NCI-H1048 (cell line): ENCODE results near the gene TNS1.
"Not testable (repeated sequence)": the region's sequence is repeated elsewhere in the genome, so short reads cannot be mapped to it uniquely, and the experiment has no call there.

ENCODE experiments used
- DNase-seq: peaks from one replicate; lab custom pipeline; 2025; lab: John Stamatoyannopoulos, UW

TNS1 gene

DNA sequence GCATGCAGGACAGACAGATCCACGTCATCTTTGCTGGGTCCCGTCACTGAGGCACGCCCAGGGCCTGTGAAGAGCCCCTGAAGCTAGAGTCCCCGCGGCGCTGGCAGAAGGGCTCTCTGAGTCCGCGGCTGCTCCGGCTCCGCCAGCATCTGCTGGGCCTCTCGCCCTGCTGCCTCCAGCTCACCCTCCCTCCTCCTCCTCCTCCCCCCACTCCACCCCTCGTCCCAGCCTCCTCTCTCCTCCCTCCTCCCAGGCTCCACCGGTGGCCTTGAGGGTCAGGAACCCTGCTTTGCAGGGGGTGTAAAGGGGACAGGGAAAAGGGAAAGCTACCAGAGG, at the start of gene TNS1:
TNS1 (minus strand) TSS at position 151 of the 336 bp plus-strand sequence; CDS start at position 28, 123 bp downstream.
- no peak for DNase-seq

DNA sequence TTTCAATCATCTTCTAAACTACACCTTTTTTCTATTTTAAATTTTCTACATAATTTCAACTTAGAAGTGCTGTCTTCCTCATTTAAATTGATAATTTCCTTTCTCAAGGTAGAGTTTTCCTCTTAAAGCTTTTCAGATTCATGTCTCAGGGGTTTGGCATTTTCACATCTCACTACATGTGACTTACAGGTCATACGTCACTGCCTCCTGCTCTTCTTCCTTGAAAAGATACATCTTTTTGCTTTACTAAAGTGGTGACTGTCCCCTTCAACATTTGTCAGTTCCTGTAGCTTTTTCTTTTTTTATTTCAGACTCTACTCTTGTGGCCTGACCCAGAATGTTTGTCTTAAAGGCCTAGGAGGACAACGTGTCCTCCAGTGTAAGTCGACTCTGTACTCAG, 49.1 kb upstream of the TNS1 start:
- DNase-seq: no peak

DNA sequence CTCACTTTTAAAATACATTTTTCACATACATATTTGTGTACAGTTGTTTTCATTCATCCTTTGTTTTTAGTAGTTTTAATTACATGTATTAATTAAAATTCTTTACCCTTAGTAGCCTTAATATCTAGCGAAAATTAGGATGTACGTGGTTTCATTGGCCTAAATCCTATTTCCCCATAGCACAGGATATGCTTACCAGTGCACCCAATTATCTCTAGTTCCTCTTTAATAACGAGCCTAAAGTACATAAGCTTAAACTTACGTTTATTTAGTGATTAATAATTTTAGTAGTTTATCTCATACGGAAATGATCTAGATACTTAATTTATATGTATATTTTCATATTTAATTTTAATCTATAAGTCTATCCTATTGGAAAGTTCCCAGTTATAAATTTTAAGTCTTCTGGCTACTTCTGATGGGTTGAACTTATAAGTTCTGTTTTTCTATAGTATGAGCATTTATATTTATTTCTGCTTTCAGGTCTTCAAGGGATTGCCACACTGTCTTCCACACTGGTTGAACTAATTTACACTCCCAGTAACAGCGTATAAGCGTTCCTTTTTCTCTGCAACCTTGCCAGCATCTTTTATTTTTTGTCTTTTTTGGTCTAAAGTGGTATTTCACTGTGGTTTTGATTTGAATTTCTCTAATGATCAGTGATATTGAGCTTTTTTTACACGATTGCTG, 44.9 kb upstream of the TNS1 start:
- DNase-seq: no peak

DNA sequence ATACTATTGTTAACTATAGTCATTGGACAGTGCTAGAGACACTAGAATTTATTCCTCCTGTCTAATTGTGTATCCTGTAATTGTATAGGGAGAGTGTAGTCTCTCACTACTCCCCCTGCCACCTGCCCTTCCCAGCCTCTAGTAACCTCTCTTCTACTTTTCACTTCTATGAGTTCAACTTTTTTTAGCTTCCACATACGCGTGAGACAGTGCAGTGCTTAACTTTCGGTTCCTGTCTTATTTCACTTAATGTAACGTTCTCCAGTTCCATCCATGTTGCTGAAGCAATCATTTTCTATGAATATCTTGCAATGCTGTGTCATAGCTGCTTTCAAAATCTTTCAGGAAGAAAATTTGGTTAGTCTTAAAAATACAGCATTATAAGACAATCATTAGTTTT, 43.4 kb upstream of the TNS1 start:
- no peak for DNase-seq

DNA sequence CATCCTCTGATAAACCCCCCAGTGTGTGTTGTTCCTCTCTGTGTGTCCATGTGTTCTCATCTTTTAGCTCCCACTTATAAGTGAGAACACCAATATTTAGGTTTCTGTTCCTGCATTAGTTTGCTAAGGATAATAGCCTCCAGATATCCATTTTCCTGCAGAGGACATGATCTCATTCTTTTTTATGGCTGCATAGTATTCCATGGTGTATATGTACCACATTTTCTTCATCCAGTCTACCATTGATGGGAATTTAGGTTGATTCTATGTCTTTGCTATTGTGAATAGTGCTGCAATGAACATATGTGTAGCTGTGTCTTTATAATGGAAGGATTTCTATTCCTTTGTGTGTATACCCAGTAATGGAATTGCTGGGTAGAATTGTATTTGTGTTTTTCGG, 41.8 kb upstream of the TNS1 start:
- not testable (repeated sequence) for DNase-seq

DNA sequence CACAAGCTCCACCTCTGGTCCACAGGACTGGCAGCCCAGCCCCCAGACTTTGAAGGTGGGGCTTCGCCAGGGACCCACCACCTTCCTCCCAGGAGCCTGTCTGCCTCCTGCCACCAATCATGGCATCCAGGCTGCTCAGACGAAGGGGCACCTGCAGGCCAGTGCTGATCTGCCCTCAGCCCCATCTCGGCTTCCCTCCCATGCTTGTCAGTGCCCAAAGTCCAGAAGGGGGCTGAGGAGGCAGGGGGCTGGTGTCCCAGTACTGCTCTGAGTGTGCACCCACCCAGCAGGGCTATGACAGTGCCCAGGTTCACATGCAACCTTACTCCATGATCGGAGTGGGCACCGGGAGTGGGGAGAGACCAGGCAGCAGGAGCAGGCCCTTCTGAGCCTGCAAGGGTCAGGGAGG, 40.9 kb upstream of the TNS1 start:
- no peak for DNase-seq

DNA sequence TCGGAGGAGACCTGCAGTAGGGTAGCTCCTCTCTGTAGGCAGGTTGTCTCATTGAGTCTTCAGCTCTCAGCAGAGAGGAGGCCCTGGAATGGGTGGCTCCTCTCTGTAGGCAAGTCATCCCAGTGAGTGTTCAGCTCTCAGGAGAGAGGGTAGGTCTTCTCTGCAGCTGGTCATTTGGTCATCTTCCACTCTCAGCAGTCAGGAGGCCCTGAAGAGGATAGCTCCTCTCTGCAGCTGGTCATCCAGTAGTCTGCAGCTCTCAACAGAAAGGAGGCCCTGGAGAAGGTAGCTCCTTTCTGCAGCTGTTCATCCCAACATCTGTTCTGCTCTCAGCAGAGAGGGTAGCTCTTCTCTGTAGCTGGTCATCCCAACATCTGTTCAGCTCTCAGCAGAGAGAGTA, 40.3 kb upstream of the TNS1 start:
- no peak for DNase-seq

DNA sequence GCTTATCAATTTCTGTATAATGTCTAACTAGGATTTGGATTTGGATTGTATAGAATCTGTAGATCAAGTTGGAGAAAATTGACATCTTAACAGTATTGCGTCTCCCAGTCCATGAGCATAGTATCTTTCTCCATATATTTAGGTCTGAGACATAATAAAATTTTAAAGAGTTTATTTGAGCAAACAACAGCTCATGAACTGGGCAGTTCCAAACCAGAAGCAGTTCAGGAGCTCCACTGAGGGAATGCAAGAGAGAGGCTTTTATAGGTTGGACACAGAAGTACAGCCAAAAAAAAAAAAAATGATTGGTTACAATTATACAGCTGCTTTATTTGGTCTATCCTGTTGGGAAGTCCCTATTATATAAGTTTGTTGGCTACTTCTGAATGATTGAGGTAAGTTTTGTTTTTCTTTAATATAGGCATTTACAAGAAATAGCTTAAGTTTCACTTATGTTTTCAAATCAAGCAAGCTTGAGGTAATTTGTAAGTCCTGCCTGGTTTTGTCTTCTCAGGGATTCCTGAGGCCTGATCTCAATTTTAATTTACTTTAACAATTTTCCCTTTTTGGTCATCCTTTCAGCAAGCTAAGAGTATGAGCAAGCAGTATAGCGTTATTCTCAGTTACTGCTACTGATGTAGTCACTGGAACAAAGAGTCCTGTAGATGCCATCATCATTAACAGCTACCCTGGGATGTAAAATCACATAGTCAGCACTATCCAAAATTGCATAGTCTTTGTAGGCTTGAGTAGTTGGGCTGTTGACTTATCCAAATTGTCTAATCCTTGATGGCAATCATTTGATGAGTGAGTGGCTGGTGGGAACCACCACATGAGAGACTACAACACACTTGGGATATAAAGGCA, 38.7 kb upstream of the TNS1 start:
- no peak for DNase-seq

DNA sequence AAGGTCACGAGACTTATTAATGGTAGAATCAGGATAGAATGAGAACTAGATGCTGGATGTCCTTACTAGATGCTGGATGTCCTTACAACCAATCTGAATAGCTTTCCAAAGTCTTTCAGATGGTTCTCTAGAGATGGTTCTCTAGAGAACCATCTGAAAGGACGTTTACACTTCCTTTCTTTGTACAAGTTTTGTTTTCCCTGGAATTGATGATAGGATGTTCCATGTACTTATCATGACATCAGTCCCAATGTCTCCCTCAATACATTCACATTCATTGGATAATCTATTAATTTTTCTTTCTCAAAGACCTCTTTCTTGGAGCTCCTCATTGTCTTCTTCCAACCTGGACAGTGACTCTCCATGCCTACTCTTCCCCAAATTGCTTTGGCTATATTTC, 38.1 kb upstream of the TNS1 start:
- DNase-seq: no peak

DNA sequence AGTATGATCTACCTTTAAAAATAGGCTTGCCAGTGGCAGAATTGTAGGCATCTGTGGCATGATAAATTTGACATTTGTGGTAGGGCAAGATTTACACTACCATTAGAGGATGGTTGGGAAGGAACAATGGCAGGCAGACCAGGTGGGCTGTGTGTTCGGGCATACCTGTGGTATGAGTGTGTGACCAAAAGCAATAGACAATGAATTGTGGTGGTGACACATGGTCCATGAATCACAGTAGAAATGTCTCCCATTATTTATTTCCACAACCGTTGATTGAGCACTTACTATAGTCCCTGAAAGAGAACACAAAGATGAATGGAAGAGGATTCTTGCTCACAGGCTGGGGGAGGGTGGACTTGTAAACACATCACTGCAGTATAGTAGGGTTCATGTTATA, 36.4 kb upstream of the TNS1 start:
- DNase-seq: no peak

DNA sequence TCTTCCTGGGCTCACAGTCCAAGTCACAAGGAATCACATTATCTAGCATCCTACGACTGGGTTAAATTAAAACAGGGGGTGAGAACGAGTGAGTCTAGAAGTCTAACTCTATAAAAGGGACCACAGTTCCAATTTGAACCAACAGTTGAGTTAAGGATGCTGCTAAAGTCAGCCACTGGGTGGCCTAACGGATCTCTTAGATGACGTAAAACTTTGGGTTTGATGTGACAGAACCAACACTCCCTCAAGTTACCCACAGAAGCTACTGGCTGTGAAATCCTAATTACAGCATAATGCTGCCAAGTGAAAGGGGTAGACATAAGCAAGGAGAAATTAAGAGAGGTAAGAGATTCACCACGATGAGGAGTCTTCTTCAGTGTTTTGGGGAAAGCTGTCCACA, 33.6 kb upstream of the TNS1 start:
- DNase-seq: no peak

DNA sequence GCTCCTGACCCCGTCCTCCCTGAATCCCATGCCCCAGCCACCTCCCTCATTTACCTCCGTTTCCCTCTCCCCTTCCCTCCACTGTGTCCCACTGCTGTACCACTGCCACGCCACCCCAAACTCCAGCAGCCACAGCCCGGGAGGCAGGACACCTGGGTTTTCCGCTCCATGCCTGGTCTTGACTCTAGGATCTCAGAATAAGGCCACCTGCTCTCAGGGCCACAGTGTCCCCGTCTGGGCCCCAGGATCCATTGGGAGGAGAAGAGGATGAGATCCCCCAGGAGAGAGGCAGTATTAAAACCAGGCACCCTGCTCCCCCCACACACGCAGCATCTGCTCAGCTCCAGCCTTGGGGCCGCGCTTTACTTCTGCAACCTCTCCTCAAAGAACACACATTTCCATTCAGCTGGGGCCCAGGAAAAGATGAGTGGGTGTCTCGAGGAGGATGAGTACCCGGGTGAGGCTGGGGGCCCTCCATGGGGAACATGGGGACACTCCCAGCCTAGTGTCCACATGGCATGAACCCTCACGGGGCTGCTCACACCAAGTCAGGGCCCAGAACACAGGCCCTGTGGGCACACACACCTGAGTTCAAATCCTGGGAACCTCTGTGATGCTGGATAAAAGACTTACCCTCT, 32.8 kb upstream of the TNS1 start:
- no peak for DNase-seq

DNA sequence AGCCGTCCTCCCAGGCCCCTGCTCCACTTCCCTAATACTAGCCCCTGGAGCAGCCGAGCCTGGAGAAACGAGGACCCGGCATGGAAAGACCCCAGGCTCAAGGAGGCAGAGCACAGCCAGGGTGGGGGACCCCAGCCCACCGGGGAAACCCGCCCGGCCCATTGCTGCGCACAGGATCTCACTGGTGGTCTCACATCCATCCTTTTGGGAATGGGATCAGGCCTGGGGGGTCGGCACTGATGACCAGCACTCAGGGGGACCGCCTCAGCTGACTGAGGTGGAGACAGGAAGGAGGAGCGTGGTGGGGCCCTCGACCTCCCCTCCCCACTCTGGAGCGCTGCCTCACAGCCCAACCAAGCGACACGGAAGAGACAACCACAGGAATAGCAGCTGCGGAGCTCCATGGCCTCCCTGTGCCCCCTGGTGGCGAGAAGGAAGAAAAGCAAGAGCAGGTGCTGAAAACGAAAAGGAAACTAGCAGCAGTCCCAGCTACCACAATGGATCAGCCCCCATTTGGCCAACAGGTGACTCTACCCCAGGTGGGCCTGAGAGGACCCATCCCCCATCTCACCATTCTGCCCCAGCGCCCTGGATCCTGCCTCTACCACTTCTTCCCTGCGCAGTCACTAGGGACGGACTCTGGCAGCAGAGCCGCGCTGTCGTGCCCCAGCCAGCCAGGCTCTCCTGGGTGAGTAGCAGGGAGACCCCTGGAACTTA, 31.9 kb upstream of the TNS1 start:
- not testable (repeated sequence) for DNase-seq

DNA sequence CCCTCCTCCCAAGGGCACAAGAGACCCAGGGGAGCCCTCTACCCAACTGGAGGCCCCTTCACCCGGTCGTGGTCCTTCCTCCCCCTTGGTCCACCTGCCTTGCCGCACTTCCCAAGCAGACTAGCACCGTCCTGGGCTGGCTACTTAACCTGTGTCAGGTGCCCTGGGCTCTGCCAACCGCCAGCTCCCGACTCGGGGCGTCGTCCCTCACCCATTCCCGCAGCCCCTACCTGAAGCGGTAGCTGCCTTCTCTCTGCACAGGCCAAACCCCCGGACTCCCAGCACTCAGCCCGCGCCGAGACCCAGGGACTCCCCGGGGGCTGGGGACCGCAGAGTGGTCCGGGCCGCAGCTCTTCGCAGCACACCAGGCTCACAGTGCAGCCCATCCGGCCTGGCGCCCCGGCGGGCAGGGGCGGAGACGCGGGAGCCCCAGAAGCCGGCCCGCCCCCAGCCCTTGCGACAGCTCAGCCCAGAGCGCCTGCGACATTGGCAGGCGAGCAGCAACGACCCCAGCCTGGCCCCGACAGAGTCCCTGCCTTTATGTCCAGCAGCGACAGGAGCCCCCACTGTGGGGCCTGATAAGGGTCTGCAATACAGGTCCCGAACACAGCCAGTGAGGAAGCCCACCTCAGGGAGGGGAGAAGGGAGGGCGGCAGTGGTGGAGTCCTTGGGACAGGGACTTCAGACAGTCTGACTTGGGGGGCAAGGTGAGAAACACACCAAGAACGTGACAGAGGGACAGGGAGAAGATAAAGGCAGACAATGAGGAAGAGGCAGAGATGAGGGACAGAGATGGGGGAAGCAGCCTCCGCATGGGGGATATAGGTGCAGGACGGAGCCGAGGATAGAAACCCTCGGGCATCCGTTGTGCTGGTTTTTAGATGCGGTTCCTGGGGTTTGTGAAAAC, 31.0 kb upstream of the TNS1 start:
- no peak for DNase-seq

DNA sequence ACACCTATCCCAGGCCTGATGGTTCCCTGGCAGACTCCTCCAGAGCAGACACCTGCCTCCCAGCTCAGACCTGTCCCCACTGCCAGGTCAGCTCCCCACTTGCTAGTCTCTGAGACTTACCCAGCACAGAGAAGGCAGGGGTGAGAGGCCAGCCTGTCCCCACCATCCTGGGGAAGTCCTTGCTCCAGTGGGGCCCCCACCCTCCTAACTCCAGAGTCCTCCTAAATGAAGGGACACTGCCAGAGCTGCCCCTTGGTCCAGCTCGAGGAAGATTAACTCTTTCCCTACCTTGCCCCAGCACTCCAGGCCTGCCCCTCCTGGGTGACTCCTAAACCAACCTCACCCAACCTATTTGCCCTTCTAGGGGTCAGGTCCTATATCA, 30.4 kb upstream of the TNS1 start:
- DNase-seq: no peak

DNA sequence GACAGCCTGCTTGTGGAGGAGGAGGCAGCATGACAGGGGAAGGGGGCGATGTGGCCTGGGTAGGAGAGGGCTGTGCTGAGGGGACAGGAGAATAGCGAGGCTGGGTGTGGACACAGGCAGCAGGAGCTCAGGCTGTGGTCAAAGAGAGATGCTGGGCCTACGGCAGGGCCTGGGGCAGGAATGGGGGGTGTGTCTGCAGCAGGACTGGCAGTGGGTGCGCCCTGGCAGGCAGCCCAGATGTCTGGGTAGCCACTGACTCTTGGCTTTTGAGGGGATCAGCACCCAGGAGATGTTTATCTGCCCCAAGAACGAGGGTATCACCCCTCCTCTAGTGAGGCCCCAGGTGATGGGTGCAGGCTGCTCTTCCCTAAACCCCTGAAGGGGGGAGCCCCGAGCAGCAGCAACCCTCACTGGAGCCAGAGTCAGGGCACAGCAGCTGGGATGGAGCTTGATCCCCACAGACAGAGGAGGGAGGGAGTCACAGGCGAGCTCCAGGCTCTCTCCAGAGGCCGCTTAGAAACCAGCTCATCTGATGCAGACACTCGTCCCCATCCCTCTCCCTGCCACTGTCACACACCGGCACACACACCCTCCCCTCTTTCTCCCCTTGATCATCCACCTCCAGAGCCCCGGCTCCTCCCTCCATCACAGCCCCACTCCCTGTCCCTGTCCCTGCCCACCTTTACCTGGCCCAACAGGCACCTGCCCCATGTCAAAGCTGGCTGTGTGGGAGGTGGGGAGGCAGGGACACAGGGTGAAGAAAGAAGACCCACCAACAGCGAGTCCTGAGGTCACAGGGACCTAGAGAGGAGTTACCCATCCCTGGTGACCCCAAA, 29.8 kb upstream of the TNS1 start:
- no peak for DNase-seq

DNA sequence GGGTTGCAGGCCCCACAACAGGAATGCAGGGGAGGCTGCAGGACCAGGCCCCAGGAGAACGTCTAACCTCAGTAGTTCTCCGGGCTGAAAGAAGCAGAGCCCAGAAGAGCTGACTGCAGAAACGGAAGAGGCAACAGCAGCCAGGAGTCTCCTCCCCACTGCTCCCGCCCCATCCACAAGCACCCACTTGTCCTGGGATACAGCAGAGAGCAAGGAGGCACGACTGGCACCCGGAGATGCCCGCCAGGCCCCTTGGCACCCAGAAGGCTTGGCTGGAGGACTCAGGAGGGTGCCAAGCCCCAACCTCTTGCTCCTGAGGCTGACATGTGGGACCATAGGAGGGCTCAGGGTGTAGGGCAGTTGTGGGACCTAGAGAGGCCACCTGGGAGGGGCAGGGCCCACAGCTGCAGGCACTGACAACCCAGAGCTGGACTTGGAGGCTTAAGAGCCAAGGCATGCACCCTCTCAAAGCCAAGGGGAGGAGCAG, 29.0 kb upstream of the TNS1 start:
- DNase-seq: no peak

DNA sequence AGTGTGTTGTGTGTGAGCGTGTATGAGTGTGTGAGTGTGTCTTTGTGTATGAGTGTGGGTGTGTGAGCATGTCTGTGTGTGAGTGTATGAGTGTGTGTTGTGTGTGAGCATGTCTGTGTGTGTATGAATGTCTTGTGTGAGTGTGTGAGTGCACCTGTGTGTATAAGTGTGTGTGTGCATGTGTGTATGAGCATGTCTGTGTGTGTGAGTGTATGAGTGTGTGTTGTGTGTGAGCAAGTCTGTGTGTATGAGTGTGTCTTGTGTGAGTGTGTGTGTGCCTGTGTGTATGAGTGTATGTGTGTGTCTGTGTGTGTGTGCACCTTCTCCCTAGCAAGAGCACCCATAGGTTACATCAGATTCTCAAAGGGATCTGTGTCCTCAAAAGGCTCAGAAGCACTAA, 28.5 kb upstream of the TNS1 start:
- DNase-seq: no peak

DNA sequence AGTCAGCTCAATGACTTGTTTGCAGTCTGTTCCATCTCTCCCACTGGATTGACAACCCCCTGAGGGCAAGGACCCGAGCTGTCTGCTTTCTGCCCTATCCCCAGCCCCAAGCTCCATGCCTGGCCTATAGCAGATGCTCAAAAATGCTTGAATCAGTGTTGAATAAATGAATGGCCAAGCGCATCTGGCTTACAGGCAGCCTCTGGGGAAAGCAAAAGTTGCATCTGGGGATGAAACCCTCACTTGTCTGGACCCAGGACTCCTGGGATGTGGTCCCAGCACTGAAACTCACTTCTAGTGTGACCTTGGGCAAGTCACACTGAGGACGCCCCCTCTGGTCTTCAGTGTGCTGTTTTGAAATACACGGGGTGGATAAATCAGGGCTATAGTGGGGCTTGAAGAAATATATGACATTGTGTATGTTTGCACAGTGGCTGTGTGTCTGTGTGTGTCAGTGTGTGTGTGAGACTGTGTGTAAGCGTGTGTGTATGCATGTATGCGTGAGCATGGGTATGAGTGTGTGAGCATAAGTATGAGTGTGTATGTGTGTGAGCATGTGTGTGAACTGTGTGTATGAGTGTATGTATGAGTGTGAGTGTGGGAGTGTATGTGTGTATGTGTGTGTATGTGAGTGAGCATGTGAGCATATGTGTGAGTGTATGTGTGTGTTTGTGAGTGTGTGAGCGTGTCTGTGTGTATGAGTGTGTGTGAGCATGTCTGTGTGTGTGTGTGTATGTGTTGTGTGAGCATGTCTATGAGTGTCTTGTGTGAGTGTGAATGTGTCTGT, 27.8 kb upstream of the TNS1 start:
- no peak for DNase-seq
